ENCODE data around the gene TGM2.

The TGM2 gene

GRCh38 chr20:38165089-38165965 lies at the start of gene TGM2:
Gene TGM2, minus strand, starts transcription at chr20:38165270. Its CDS starts 72 bp downstream, at chr20:38165198.
- DNase-seq = peak; percentile 83 to 86

- no peak for DNase-seq
Observed at GRCh38 chr20:38214256-38215193, 49.5 kb upstream of the TGM2 start.

- DNase-seq = no peak
Observed at GRCh38 chr20:38213607-38213940, 48.5 kb upstream of the TGM2 start.

GRCh38 chr20:38212806-38213606 lies 47.9 kb upstream of the TGM2 start:
- no peak for DNase-seq

- no peak for DNase-seq
Observed at GRCh38 chr20:38211200-38212097, 46.4 kb upstream of the TGM2 start.

GRCh38 chr20:38210741-38211140 lies 45.7 kb upstream of the TGM2 start:
- DNase-seq = no peak

- DNase-seq = no peak
Observed at GRCh38 chr20:38209736-38210405, 44.8 kb upstream of the TGM2 start.

GRCh38 chr20:38209054-38209675 lies 44.1 kb upstream of the TGM2 start:
- no peak for DNase-seq

- DNase-seq = no peak
Observed at GRCh38 chr20:38208523-38208922, 43.5 kb upstream of the TGM2 start.

- no peak for DNase-seq
Observed at GRCh38 chr20:38208088-38208487, 43.0 kb upstream of the TGM2 start.

GRCh38 chr20:38207621-38208020 lies 42.6 kb upstream of the TGM2 start:
- DNase-seq = no peak

GRCh38 chr20:38205001-38205400 lies 39.9 kb upstream of the TGM2 start:
- DNase-seq = no peak

GRCh38 chr20:38203981-38204357 lies 38.9 kb upstream of the TGM2 start:
- DNase-seq = no peak

GRCh38 chr20:38203337-38203980 lies 38.4 kb upstream of the TGM2 start:
- no peak for DNase-seq

- no peak for DNase-seq
Observed at GRCh38 chr20:38202982-38203293, 37.9 kb upstream of the TGM2 start.

- no peak for DNase-seq
Observed at GRCh38 chr20:38202153-38202981, 37.3 kb upstream of the TGM2 start.

GRCh38 chr20:38201356-38201755 lies 36.3 kb upstream of the TGM2 start:
- peak; percentile 80 to 93 for DNase-seq

- no peak for DNase-seq
Observed at GRCh38 chr20:38200646-38201045, 35.6 kb upstream of the TGM2 start.

Measured in inflammatory macrophage treated with lipopolysaccharide for 1 hour (primary cell).